Left ventricle myocardium superior (tissue), 1 donor: ENCODE results near the gene SEMA3F. TPM values are rescaled to one million over a fixed set of nuclear protein-coding genes. Genes with fewer than 3 reads are reported as not detected.

ENCODE experiments used
- ATAC-seq: fragments of 200-7000 bp; cut with Tn5 transposase; one replicate; pipeline ENCODE4 v1.9.1; 2020; ENCODE audit warnings: mild to moderate bottlenecking, moderate library complexity
- DNase-seq: peaks from one replicate; pipeline ENCODE4 v3.0.0-alpha.2; 2020
- intact Hi-C: fragments of 100-400 bp; cut with micrococcal nuclease; formaldehyde crosslinking; loops from one replicate; pipeline ENCODE4 v1.11.0; 2022
- long read RNA-seq: library from polyadenylated mRNA; unstranded; transcript quantifications from one replicate; pipeline ENCODE4 v2.0.0, GENCODE V29; 2021
- total RNA-seq: library from RNA; stranded (reverse); fragmentation: NEBNext Ultra II Directional; extraction: Animal tissue kit (Norgen Biotek cat#: 25700); gene quantifications from one replicate; pipeline ENCODE4 v1.2.1, GENCODE V29; 2021
- donor health status: DM: no; HTN: yes; CAD: no; lungs with severe emphysema.

The SEMA3F gene
- 11.4 TPM for total RNA-seq
- long read RNA-seq, partial matches to known transcripts: 9 of 16 reads
- long read RNA-seq, other reads (novel, unspliced or antisense): 7 of 16 reads

DNA sequence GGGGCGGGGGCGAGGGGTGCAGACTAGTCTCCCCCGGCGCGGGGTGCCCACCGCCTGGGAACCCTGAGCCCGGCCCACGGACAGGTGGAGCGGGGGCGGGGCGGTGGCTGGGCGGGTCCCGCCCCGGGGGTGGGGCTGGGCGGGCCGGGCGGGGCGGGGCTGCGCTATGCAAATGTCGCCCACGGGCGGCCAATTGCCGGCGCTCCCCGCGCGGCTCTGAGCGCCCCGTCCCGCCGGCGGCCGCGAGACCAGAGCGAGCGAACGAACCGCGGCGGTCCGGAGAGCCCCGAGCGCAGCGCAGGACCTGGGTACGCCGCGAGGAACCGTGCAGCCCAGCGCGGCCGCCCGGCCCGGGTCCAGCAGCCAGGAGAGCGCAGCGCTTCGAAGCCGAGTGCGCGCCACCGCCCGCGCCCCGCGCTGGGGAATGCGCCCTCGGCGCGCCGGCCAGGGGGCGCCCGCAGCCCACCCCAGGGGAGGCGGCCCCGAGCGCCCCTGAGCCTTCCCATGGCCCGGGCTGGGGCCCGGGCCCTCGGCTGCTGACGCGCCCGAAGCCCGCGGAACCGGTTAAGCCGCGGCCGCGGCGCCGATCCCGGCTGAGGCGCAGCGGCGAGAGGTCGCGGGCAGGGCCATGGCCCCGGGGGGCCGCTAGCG is at the start of gene SEMA3F:
SEMA3F (plus strand) TSS at position 485 of the 651 bp plus-strand sequence. CDS start 4,299 bp downstream, outside the sequence.
- ATAC-seq (peak; percentile 92), DNase-seq (peak; percentile 83)
- intact Hi-C loops: loop anchor here (1.0 kb wide), 1 partner anchor 16 kb away; no protein-coding TSS in a partner anchor

- ATAC-seq: peak; percentile 36
Measured at GRCh38 chr3:50111757-50112156, 43.4 kb upstream of the SEMA3F start.

DNA sequence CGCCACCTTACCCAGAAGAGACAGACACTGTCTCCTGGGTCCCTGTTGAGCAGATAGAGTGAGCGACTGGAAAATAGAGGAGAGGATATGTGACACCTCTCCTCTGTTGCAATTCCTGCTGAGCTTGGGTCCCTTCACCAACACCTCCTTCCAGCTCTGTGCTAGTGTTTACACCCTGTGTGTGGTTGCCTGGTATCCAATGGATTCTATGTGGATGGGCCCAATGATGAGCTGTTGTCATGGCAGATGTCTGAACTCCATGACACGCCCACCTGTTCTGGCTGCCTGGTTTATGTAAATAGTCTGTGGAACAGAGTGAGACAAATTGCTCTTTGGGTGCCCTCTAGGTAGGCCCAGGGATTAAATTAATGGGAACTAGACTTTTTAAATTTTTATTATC is 42.7 kb upstream of the SEMA3F start:
- intact Hi-C loops: no loop called here
- DNase-seq: no peak
- peak; percentile 65 for ATAC-seq

More at GRCh38 chr3:50111757-50112156, 43.4 kb upstream of the SEMA3F start:
- intact Hi-C loops: no loop called here
- DNase-seq: no peak

DNA sequence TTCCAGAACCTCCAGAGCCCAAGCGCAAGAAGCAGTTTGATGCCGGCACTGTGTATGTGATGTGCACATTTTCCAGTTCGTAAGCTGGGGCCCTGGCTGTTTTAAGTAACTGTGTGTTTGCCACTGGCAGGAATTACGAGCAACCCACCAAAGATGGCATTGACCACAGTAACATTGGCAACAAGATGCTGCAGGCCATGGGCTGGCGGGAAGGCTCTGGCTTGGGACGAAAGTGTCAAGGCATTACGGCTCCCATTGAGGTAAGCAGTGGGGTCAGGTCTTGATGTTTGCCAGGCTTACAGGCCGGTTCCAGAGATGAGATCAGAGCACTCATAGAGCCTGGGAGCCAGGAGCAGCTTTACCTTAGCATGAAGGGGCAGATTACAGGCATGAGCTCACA is 38.0 kb upstream of the SEMA3F start:
- intact Hi-C loops: no loop called here
- ATAC-seq (no peak), DNase-seq (no peak)

GRCh38 chr3:50118237-50118636 is 36.9 kb upstream of the SEMA3F start:
- DNase-seq (no peak), ATAC-seq (no peak)
- intact Hi-C loops: no loop called here

GRCh38 chr3:50119786-50120185 is 35.3 kb upstream of the SEMA3F start:
- intact Hi-C loops: loop anchor here (5.0 kb wide), 1 partner anchor 68 kb away; no protein-coding TSS in a partner anchor
- ATAC-seq (no peak), DNase-seq (no peak)

GRCh38 chr3:50120364-50121071 is 34.6 kb upstream of the SEMA3F start:
- intact Hi-C loops: loop anchor here (5.0 kb wide), 1 partner anchor 67 kb away; no protein-coding TSS in a partner anchor
- DNase-seq: no peak
- ATAC-seq: peak; percentile 3

DNA sequence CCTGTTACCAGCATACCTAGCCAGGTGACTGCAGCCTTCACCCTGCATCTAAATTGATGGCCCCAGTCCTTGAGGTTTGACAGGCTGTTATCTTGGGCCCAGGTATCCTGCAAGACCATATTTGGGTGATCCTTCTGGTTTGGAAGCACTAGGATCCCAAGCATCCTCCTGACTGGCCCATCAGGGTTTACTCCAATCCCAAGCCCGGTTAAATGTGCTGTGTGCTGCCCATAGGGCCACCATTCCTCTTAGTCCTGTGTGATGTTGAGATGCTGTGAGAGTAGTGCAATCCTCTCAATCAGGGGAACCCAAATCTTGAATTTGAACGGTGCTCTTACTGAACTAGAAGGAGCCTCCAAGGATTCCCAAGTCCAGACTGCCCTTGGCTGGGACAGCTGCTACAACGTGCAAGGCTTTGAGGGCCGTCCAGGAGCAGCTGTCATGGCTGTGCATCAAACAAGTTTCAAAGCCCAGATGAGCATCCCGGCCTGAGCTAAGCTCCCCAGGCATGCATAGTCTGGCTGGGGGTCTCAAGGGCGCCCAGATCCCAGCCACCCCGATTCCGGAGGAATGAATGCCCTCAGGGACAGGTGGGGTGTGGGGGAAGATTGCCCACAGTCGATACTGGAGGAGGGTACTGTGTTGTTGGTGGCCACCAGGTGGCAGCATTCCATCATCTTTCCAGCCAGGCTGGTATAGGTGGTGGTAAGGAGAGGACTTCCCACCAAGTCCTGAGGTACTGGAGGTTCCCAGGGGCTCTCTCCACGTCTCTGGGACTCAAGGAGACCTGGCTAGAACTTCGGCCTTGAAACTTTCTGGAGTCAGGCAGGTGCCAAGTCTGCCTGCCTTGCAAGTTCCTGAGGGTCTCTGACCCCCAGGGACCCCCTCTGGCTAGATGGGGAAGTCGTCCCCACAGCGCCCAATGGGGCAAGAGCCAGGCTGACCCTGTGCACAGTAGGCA is 33.8 kb upstream of the SEMA3F start:
- DNase-seq (peak; percentile 77), ATAC-seq (peak; percentile 83)
- intact Hi-C loops: loop anchor here (5.0 kb wide), 1 partner anchor 66 kb away; no protein-coding TSS in a partner anchor

DNA sequence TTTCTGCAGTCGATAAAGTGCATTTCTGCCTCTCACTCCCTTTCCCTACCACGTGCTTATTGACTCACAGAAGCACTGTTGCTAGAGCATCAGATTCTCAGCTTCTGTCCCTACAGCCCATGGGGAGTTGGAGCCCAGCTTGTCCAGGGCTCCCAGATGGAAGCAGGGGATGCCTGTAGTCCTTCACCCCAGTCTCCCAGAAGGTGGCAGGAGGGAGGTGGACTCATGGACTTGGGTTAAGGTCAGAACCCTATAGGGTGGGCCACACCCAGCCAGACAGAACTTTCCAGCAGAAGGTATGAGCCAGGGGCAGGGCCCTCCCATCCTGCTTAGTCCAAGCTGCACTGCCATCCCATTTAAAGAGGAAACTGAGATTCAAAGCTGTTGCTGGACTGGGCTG is 33.1 kb upstream of the SEMA3F start:
- ATAC-seq (peak; percentile 5), DNase-seq (no peak)
- intact Hi-C loops: loop anchor here (5.0 kb wide), 1 partner anchor 65 kb away; no protein-coding TSS in a partner anchor

- ATAC-seq: no peak
- DNase-seq: no peak
- intact Hi-C loops: loop anchor here (5.0 kb wide), 1 partner anchor 64 kb away; no protein-coding TSS in a partner anchor
Measured at GRCh38 chr3:50122661-50123391, 32.3 kb upstream of the SEMA3F start.

DNA sequence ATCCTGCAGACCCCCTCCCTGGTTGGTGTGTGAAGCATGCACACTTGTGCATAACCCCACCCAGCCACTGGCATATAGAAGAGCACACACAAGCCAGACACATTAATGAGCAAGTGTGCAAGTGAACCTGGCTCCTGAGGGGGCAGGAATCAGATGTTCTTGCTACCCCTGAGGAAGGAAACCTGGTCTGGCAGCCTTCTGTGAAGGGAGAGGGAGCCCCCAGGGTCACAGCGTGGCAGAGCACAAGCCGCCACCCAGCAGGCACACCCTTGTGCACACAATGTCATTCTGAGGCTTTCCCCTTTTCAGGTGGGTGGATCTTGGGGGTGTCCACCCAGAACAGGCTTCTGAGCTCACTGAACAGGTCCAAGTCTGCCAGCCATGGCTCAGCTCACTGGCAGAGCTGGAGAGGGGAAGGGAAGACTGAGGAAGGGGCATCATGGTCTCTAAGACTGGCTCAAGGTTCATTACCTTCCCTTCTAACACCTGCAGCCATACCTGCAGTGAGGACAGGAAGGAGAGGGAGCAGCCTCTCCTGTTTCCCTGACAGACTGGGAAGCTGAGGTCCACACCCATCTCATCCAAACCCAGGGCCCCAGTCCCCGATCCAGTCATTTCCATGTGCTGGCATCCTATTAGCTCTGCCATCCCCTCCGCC is 31.6 kb upstream of the SEMA3F start:
- no peak for ATAC-seq
- intact Hi-C loops: loop anchor here (5.0 kb wide), 1 partner anchor 64 kb away; no protein-coding TSS in a partner anchor
- DNase-seq: no peak

- DNase-seq (no peak), ATAC-seq (no peak)
- intact Hi-C loops: loop anchor here (5.0 kb wide), 1 partner anchor 63 kb away; no protein-coding TSS in a partner anchor
Measured at GRCh38 chr3:50124052-50124799, 30.9 kb upstream of the SEMA3F start.

- intact Hi-C loops: loop anchor here (5.0 kb wide), 1 partner anchor 63 kb away; no protein-coding TSS in a partner anchor
Measured at GRCh38 chr3:50124800-50125178, 30.3 kb upstream of the SEMA3F start.

GRCh38 chr3:50125541-50126286 is 29.4 kb upstream of the SEMA3F start:
- intact Hi-C loops: no loop called here
- ATAC-seq (no peak), DNase-seq (no peak)

More at GRCh38 chr3:50124800-50125178, 30.3 kb upstream of the SEMA3F start:
- DNase-seq (no peak), ATAC-seq (no peak)

GRCh38 chr3:50126287-50127211 is 28.6 kb upstream of the SEMA3F start:
- intact Hi-C loops: no loop called here
- no peak for ATAC-seq
- DNase-seq: no peak
